B cell (primary cell): ENCODE results near the gene NCAPG. TPM values are rescaled to one million over a fixed set of nuclear protein-coding genes. Genes with fewer than 3 reads are reported as not detected.

ENCODE experiments used
- ATAC-seq: fragments of 200-7000 bp; cut with Tn5 transposase; one replicate; pipeline ENCODE4 v1.10.0; 2021; ENCODE audit warnings: low read depth, mild to moderate bottlenecking, moderate number of reproducible peaks, moderate library complexity
- CTCF ChIA-PET: fragments of 350-600 bp; sonication (Branson Sonifier 250); formaldehyde crosslinking; loops from one replicate; lab custom pipeline; 2021; ENCODE audit warnings: antibody characterized with exemption, inconsistent platforms; lab: Charles Lee
- POLR2A ChIA-PET: fragments of 350-600 bp; sonication (Branson Sonifier 250); formaldehyde crosslinking; loops from one replicate; lab custom pipeline; 2021; ENCODE audit warnings: antibody characterized with exemption; lab: Charles Lee
- DNase-seq: peaks from one replicate; pipeline ENCODE4 v3.0.0; 2013
- H2AFZ ChIP-seq: 2 replicates; pipeline ENCODE4 v1.6.1; 2012; ENCODE audit warnings: mild to moderate bottlenecking, low read depth, low read length; ENCODE audit not compliant: insufficient read depth, poor library complexity, severe bottlenecking
- H3K27ac ChIP-seq, 2 donors: 1 replicate in 1 of 2; 2 replicates in 1 of 2; pipeline ENCODE4 v1.5.1; 2012 to 2013; ENCODE audit warnings: low read length in 2 of 2, mild to moderate bottlenecking in 2 of 2, moderate library complexity in 1 of 2
- H3K27me3 ChIP-seq, 4 experiments: fragments of 200-600 bp in 1 of 4; sonication (generic) in 1 of 4; replicated peaks in 1 of 4; 1 replicate in 2 of 4; 2 replicates in 2 of 4; pipeline versions ENCODE4 v1.6.1 to v1.7.0; 2013 to 2016; ENCODE audit warnings: low read length in 3 of 4, mild to moderate bottlenecking in 2 of 4, mixed read lengths in 1 of 4, moderate library complexity in 1 of 4; ENCODE audit not compliant: insufficient read depth in 4 of 4, control insufficient read depth in 3 of 4; ENCODE audit errors: control extremely low read depth in 1 of 4
- H3K36me3 ChIP-seq, 2 experiments: replicated peaks in 1 of 2; 1 replicate in 1 of 2; 2 replicates in 1 of 2; pipeline versions ENCODE4 v1.6.1 to v1.7.1; 2013; ENCODE audit warnings: low read length in 1 of 2; ENCODE audit not compliant: insufficient read depth in 2 of 2, control insufficient read depth in 1 of 2; ENCODE audit errors: control extremely low read depth in 1 of 2, extremely low read depth in 1 of 2
- H3K4me1 ChIP-seq, 2 donors: fragments of 200-600 bp in 1 of 2; sonication (generic) in 1 of 2; 1 replicate in 1 of 2; 2 replicates in 1 of 2; pipeline versions ENCODE4 v1.5.1 to v1.6.1; 2013 to 2017; ENCODE audit warnings: low read length in 2 of 2; ENCODE audit not compliant: control insufficient read depth in 2 of 2, insufficient read depth in 2 of 2
- H3K4me2 ChIP-seq: replicated peaks from 2 replicates; pipeline ENCODE3; 2012; ENCODE audit warnings: mild to moderate bottlenecking, low read depth, low read length; ENCODE audit not compliant: poor library complexity, severe bottlenecking
- H3K4me3 ChIP-seq, 5 experiments: fragments of 200-600 bp in 1 of 5; sonication (generic) in 1 of 5; 1 replicate in 3 of 5; 2 replicates in 2 of 5; pipeline versions ENCODE4 v1.5.1 to v1.7.0; 2011 to 2016; ENCODE audit warnings: low read length in 4 of 5, mild to moderate bottlenecking in 4 of 5, low read depth in 2 of 5, control low read depth in 1 of 5, moderate library complexity in 1 of 5; ENCODE audit not compliant: insufficient read depth in 1 of 5; ENCODE audit errors: control extremely low read depth in 1 of 5, extremely low read depth in 1 of 5
- H3K79me2 ChIP-seq: fragments of 200-600 bp; sonication (generic); one replicate; pipeline ENCODE4 v1.6.0; 2016; ENCODE audit warnings: low read length; ENCODE audit not compliant: control insufficient read depth, insufficient read depth
- H3K9ac ChIP-seq: fragments of 200-600 bp; sonication (generic); 2 replicates; pipeline ENCODE4 v1.6.1; 2017; ENCODE audit warnings: mild to moderate bottlenecking, low read length, moderate library complexity
- H3K9me3 ChIP-seq, 3 donors: one replicate each; pipeline versions ENCODE4 v1.6.1 to v1.7.1; 2013; ENCODE audit warnings: low read length in 2 of 3; ENCODE audit not compliant: control insufficient read depth in 2 of 3, insufficient read depth in 1 of 3; ENCODE audit errors: control extremely low read depth in 1 of 3
- H4K20me1 ChIP-seq: 2 replicates; pipeline ENCODE4 v1.6.0; 2012; ENCODE audit warnings: mild to moderate bottlenecking, low read length; ENCODE audit not compliant: insufficient read depth, control insufficient read depth, poor library complexity, severe bottlenecking
- H3K27ac Mint-ChIP-seq: one replicate; pipeline ENCODE4 v1.8.0; 2021; ENCODE audit warnings: mixed read lengths
- H3K27me3 Mint-ChIP-seq: one replicate; pipeline ENCODE4 v1.8.0; 2021; ENCODE audit warnings: mixed read lengths
- H3K4me1 Mint-ChIP-seq: one replicate; pipeline ENCODE4 v1.8.0; 2021; ENCODE audit warnings: mixed read lengths
- H3K4me3 Mint-ChIP-seq: one replicate; pipeline ENCODE4 v1.8.0; 2021; ENCODE audit warnings: mixed read lengths
- H3K9me3 Mint-ChIP-seq: one replicate; pipeline ENCODE4 v1.8.0; 2022; ENCODE audit warnings: mixed read lengths; ENCODE audit not compliant: insufficient read depth
- EZH2 ChIP-seq: IDR thresholded peaks from 2 replicates; pipeline ENCODE4 v1.6.1; 2012; ENCODE audit warnings: borderline replicate concordance, low read depth, mild to moderate bottlenecking, moderate library complexity, low read length; ENCODE audit not compliant: insufficient read depth, poor library complexity, severe bottlenecking
- WGBS: methylation state at CpG from one replicate; pipeline ENCODE4 v1.1.5; 2013; ENCODE audit warnings: missing lambda C conversion rate; ENCODE audit not compliant: insufficient coverage; 5-methylcytosine and 5-hydroxymethylcytosine counted together
- intact Hi-C: fragments of 100-400 bp; cut with micrococcal nuclease; formaldehyde crosslinking; loops from one replicate; pipeline ENCODE4 v1.10.0; 2022
- polyA plus RNA-seq: library from polyadenylated mRNA; depleted of rRNA; stranded (reverse); fragments of >200 nt; gene quantifications from 2 replicates; pipeline ENCODE4 v1.2.3, GENCODE V29; 2012
- total RNA-seq, 2 donors: library from RNA; stranded (reverse); fragments of 120-200 nt in 1 of 2; gene quantifications; 1 replicate in 1 of 2; 2 replicates in 1 of 2; pipeline versions ENCODE4 v1.2.3 to v1.2.4, GENCODE V29; 2013 to 2022
- TF ChIP-seq, protein P1 (sequence below): fragments of 200-600 bp; IDR thresholded peaks from one replicate; pipeline ENCODE4 v1.8.0; 2022; ENCODE audit warnings: antibody characterized with exemption, mild to moderate bottlenecking

NCAPG gene
- total and polyA plus RNA-seq, 2 donors (not counting 1 experiment from before 2014, with no cell fraction given): 0.13 to 0.84 TPM

DNA sequence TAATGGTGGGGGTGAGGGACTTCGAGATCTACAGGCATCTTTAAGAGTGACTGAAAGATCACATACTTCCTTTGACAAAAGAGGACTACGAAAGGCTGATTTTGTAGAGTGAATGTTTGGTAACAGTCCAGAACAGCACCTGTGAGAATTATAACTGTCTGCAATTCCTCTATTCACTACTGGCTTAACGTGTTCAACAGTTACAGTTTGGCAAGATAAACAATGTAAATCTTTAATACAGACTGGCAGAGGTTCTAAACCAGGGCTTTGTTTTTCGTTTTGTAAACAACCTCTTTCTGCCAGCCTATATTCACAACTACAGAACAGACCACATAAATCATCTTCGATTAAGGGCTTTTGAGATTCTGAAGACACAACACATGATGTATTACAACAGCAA is 66.9 kb downstream of the NCAPG start:
- no peaks in the 10 kb centered on the region for H3K27me3 ChIP-seq
- DNase-seq (no peak), ATAC-seq (no peak)
- Mint-ChIP-seq H3K27me3 (no peaks in the 10 kb centered on the region), H3K27ac (no peak overlapping the region), H3K4me3 (no peak overlapping the region), H3K4me1 (no peaks in the 10 kb centered on the region), H3K9me3 (peaks cover 3% of the 10 kb centered on the region)
- H3K4me3 ChIP-seq: no peak overlapping the region
- H3K9ac ChIP-seq: no peak overlapping the region
- H3K27ac ChIP-seq: no peak overlapping the region
- H3K4me1 ChIP-seq: no peaks in the 10 kb centered on the region
- ChIA-PET POLR2A (no interaction called here), CTCF (interaction anchor here (1.5 kb wide), 1 partner anchor 60 kb away, joined by 4 read pairs; no protein-coding TSS in a partner anchor)
- intact Hi-C loops: no loop called here
- no peak overlapping the region for H2AFZ ChIP-seq
- TF ChIP-seq EZH2: no peak
- TF ChIP-seq, protein P1, sequence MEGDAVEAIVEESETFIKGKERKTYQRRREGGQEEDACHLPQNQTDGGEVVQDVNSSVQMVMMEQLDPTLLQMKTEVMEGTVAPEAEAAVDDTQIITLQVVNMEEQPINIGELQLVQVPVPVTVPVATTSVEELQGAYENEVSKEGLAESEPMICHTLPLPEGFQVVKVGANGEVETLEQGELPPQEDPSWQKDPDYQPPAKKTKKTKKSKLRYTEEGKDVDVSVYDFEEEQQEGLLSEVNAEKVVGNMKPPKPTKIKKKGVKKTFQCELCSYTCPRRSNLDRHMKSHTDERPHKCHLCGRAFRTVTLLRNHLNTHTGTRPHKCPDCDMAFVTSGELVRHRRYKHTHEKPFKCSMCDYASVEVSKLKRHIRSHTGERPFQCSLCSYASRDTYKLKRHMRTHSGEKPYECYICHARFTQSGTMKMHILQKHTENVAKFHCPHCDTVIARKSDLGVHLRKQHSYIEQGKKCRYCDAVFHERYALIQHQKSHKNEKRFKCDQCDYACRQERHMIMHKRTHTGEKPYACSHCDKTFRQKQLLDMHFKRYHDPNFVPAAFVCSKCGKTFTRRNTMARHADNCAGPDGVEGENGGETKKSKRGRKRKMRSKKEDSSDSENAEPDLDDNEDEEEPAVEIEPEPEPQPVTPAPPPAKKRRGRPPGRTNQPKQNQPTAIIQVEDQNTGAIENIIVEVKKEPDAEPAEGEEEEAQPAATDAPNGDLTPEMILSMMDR: no peak
- H3K4me2 ChIP-seq: no peak overlapping the region
- H3K36me3 ChIP-seq: peaks cover 0 to 2% of the 10 kb centered on the region in 2 experiments
- no peaks in the 10 kb centered on the region for H4K20me1 ChIP-seq
- H3K9me3 ChIP-seq: no peaks in the 10 kb centered on the region
- no peaks in the 10 kb centered on the region for H3K79me2 ChIP-seq
- 100% methylated on average over 3 of the region's 5 CpGs for WGBS

DNA sequence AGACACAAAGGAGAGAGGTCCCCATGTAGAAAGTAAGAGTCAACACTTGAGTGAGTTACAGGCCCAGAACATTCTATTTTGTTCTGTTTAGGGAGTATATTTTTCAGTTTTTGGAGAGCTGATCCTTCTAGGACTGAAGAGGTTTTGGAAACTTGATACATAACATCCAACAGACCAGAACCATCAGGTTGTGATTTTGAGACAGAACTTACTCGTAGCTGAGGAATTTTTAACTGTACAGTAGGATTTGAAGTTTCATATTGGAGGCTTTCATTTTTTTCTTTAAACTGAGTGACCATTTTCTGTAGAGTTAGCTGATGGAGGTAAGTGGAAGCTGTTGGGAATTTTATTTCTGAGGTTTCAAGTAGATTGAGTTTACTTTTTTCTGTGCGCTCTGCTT is 73.3 kb downstream of the NCAPG start:
- Histone ChIP-seq H2AFZ (no peak overlapping the region), H3K27ac (no peak overlapping the region), H3K4me3 (no peak overlapping the region), H3K27me3 (no peaks in the 10 kb centered on the region), H3K9me3 (no peaks in the 10 kb centered on the region), H3K79me2 (no peaks in the 10 kb centered on the region), H3K4me1 (no peaks in the 10 kb centered on the region), H3K9ac (no peak overlapping the region), H4K20me1 (no peaks in the 10 kb centered on the region), H3K36me3 (peaks cover 1 to 5% of the 10 kb centered on the region in 2 experiments), H3K4me2 (no peak overlapping the region)
- H3K27me3 Mint-ChIP-seq: no peaks in the 10 kb centered on the region
- no peak for ATAC-seq
- TF ChIP-seq, protein P1: no peak
- no peak for TF ChIP-seq EZH2
- 100% methylated on average over 1 of the region's 2 CpGs for WGBS
- H3K4me3 Mint-ChIP-seq: no peak overlapping the region
- intact Hi-C loops: no loop called here
- ChIA-PET POLR2A (no interaction called here), CTCF (no interaction called here)
- no peak overlapping the region for H3K27ac Mint-ChIP-seq
- H3K4me1 Mint-ChIP-seq: no peaks in the 10 kb centered on the region
- no peak for DNase-seq
- H3K9me3 Mint-ChIP-seq: no peaks in the 10 kb centered on the region
